ENCODE results near the gene MORN3.
"Not testable (repeated sequence)": the region's sequence is repeated elsewhere in the genome, so short reads cannot be mapped to it uniquely, and the experiment has no call there.

The MORN3 gene

GRCh38 chr12:121688966-121689365 is 19.5 kb upstream of the MORN3 start:
- H3K4me2 ChIP-seq (ENCODE audit: low read length) = no peak overlapping the region
- H3K27ac ChIP-seq (ENCODE audit: low read length) = no peak overlapping the region
- peaks cover 13% of the 10 kb centered on the region for H3K4me1 ChIP-seq (ENCODE audit: low read length)
- H3K9ac ChIP-seq (ENCODE audit: low read length) = no peak overlapping the region
- H3K79me2 ChIP-seq (ENCODE audit: low read length) = no peaks in the 10 kb centered on the region
- H3K27me3 ChIP-seq (ENCODE audit: low read depth, low read length) = no peaks in the 10 kb centered on the region
- H3K9me3 ChIP-seq (ENCODE audit: insufficient read depth, low read length) = no peaks in the 10 kb centered on the region
- no peak overlapping the region for H3K4me3 ChIP-seq (ENCODE audit: low read length)
- TF ChIP-seq EZH2phosphoT487 (IDR thresholded peaks at IDR 0.05; ENCODE audit: low read depth) (no peak), CTCF (IDR thresholded peaks at IDR 0.05; ENCODE audit: low read depth, low read length) (no peak)
- no peaks in the 10 kb centered on the region for H4K20me1 ChIP-seq (ENCODE audit: insufficient read depth, low read length)
- no peak overlapping the region for H2AFZ ChIP-seq (ENCODE audit: low read depth, low read length)
- H3K36me3 ChIP-seq (replicated peaks; ENCODE audit: low read depth, low read length) = no peaks in the 10 kb centered on the region

- not testable (repeated sequence) for H4K20me1 ChIP-seq (ENCODE audit: insufficient read depth, low read length); H3K27me3 ChIP-seq (ENCODE audit: low read depth, low read length); H3K4me2 ChIP-seq (ENCODE audit: low read length); H3K4me1 ChIP-seq (ENCODE audit: low read length); H3K79me2 ChIP-seq (ENCODE audit: low read length); H3K9ac ChIP-seq (ENCODE audit: low read length); H2AFZ ChIP-seq (ENCODE audit: low read depth, low read length); H3K4me3 ChIP-seq (ENCODE audit: low read length); H3K9me3 ChIP-seq (ENCODE audit: insufficient read depth, low read length); H3K27ac ChIP-seq (ENCODE audit: low read length); H3K36me3 ChIP-seq (replicated peaks; ENCODE audit: low read depth, low read length)
These were observed 10.3 kb upstream of the MORN3 start for GRCh38 chr12:121679661-121680197.

- no peaks in the 10 kb centered on the region for H3K27me3 ChIP-seq (ENCODE audit: low read depth, low read length)
- no peaks in the 10 kb centered on the region for H3K4me1 ChIP-seq (ENCODE audit: low read length)
- H4K20me1 ChIP-seq (ENCODE audit: insufficient read depth, low read length) = no peaks in the 10 kb centered on the region
- no peaks in the 10 kb centered on the region for H3K36me3 ChIP-seq (replicated peaks; ENCODE audit: low read depth, low read length)
- TF ChIP-seq EZH2phosphoT487 (IDR thresholded peaks at IDR 0.05; ENCODE audit: low read depth) = no peak
- TF ChIP-seq CTCF (IDR thresholded peaks at IDR 0.05; ENCODE audit: low read depth, low read length) = no peak
- no peak overlapping the region for H3K9ac ChIP-seq (ENCODE audit: low read length)
- no peaks in the 10 kb centered on the region for H3K79me2 ChIP-seq (ENCODE audit: low read length)
- no peak overlapping the region for H3K4me2 ChIP-seq (ENCODE audit: low read length)
- no peak overlapping the region for H3K4me3 ChIP-seq (ENCODE audit: low read length)
- no peaks in the 10 kb centered on the region for H3K9me3 ChIP-seq (ENCODE audit: insufficient read depth, low read length)
- no peak overlapping the region for H3K27ac ChIP-seq (ENCODE audit: low read length)
- H2AFZ ChIP-seq (ENCODE audit: low read depth, low read length) = 0 out of 2 replicates have a peak overlapping the region, but pooled peaks have one; percentile 7
These were observed 9.4 kb upstream of the MORN3 start for GRCh38 chr12:121678716-121679300.

GRCh38 chr12:121678305-121678704 is 8.9 kb upstream of the MORN3 start:
- no peaks in the 10 kb centered on the region for H3K36me3 ChIP-seq (replicated peaks; ENCODE audit: low read depth, low read length)
- no peak overlapping the region for H3K27ac ChIP-seq (ENCODE audit: low read length)
- H3K9ac ChIP-seq (ENCODE audit: low read length) = no peak overlapping the region
- no peak for TF ChIP-seq EZH2phosphoT487 (IDR thresholded peaks at IDR 0.05; ENCODE audit: low read depth)
- TF ChIP-seq CTCF (IDR thresholded peaks at IDR 0.05; ENCODE audit: low read depth, low read length) = no peak
- H3K79me2 ChIP-seq (ENCODE audit: low read length) = no peaks in the 10 kb centered on the region
- no peaks in the 10 kb centered on the region for H4K20me1 ChIP-seq (ENCODE audit: insufficient read depth, low read length)
- H3K4me3 ChIP-seq (ENCODE audit: low read length) = no peak overlapping the region
- no peaks in the 10 kb centered on the region for H3K4me1 ChIP-seq (ENCODE audit: low read length)
- H3K4me2 ChIP-seq (ENCODE audit: low read length) = no peak overlapping the region
- no peaks in the 10 kb centered on the region for H3K27me3 ChIP-seq (ENCODE audit: low read depth, low read length)
- no peak overlapping the region for H2AFZ ChIP-seq (ENCODE audit: low read depth, low read length)
- H3K9me3 ChIP-seq (ENCODE audit: insufficient read depth, low read length) = no peaks in the 10 kb centered on the region

Data from OCI-LY3 (cell line).